ENCODE results near the gene ZNRF1.

ZNRF1 gene

DNA sequence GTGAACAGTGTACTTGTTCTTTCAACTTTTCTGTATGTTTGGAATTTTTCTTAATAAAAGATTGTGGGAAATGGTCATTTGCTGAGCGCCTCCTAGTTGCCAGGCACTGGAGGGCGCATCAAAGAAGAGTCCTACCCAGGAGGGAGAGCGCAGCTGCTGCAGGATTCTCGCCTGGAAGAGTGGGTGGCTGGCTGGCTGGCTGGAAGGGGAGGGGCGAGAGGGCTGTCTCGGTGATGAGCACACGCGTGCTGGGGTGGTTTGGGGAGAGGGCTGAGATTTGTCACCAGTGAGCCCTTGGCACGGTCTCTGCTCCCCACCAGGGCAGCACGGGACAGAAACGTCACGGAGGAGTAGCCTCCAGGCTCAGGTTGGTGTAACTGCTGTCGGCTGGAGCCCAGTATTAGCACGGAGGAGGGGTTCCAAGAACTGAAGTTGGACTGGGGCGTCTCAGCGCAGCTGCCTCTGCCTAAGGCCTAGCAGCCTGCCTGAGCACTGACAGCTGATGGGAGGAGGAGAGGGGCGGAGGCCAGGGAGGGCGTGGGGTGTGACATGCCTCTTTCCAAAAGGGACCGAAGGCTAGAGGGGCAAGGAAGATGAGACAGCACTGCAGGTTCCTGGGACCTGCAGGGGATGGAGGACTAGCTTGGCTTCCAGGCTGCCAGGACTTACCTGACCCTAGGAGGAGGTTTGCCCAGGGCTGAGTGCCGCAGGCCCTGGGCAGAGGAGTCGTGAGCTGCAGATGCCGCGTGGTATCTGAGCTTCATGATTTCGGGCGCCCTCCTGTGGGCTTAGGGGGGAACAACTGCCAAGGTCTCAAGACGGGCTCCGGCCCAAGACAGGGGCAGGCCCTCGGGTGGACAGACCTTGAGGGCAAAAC lies 112.1 kb downstream of the ZNRF1 start:
- H3K4me3 ChIP-seq (ENCODE audit: low read depth, low read length) = peak overlapping the region; percentile 71
- TF ChIP-seq, protein P1, sequence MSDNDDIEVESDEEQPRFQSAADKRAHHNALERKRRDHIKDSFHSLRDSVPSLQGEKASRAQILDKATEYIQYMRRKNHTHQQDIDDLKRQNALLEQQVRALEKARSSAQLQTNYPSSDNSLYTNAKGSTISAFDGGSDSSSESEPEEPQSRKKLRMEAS (IDR thresholded peaks at IDR 0.05; ENCODE audit: low read depth, low read length) = peak; percentile 83
- TF ChIP-seq, protein P2, sequence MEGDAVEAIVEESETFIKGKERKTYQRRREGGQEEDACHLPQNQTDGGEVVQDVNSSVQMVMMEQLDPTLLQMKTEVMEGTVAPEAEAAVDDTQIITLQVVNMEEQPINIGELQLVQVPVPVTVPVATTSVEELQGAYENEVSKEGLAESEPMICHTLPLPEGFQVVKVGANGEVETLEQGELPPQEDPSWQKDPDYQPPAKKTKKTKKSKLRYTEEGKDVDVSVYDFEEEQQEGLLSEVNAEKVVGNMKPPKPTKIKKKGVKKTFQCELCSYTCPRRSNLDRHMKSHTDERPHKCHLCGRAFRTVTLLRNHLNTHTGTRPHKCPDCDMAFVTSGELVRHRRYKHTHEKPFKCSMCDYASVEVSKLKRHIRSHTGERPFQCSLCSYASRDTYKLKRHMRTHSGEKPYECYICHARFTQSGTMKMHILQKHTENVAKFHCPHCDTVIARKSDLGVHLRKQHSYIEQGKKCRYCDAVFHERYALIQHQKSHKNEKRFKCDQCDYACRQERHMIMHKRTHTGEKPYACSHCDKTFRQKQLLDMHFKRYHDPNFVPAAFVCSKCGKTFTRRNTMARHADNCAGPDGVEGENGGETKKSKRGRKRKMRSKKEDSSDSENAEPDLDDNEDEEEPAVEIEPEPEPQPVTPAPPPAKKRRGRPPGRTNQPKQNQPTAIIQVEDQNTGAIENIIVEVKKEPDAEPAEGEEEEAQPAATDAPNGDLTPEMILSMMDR (IDR thresholded peaks at IDR 0.05; ENCODE audit: low read depth, low read length) = peak; percentile 76
- TF ChIP-seq MYC (IDR thresholded peaks at IDR 0.05; ENCODE audit: low read depth, low read length) (peak; percentile 87), POLR2A (IDR thresholded peaks at IDR 0.05; ENCODE audit: extremely low read depth, insufficient read length) (peak; percentile 11)
- DNase-seq (ENCODE audit: low read depth) = peak; percentile 94

DNA sequence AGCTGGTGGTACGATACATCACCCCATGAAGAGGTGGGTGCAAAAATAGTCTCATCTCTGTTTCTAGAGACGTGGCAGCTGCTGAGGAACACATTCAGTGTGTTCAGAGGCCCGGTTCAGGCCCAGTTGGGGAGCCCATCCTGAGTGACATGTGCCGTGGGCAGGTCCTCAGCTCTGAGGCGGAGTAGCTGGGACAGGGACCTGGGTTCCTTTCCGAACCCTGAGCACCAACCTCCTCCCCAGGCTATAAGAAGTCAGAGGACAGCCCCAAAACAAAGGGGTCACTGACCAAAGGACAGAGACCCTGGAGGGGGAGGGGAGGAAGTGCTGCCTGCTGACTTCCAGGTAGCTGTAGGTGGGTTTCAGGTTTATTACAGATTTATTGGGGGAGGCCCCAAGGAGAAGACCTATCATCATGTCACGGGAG lies 112.7 kb downstream of the ZNRF1 start:
- DNase-seq (ENCODE audit: low read depth) = no peak
- TF ChIP-seq, protein P1 (IDR thresholded peaks at IDR 0.05; ENCODE audit: low read depth, low read length) = no peak
- TF ChIP-seq POLR2A (IDR thresholded peaks at IDR 0.05; ENCODE audit: extremely low read depth, insufficient read length) = no peak
- TF ChIP-seq, protein P2 (IDR thresholded peaks at IDR 0.05; ENCODE audit: low read depth, low read length) = no peak
- TF ChIP-seq MYC (IDR thresholded peaks at IDR 0.05; ENCODE audit: low read depth, low read length) = no peak
- H3K4me3 ChIP-seq (ENCODE audit: low read depth, low read length) = no peak overlapping the region

DNA sequence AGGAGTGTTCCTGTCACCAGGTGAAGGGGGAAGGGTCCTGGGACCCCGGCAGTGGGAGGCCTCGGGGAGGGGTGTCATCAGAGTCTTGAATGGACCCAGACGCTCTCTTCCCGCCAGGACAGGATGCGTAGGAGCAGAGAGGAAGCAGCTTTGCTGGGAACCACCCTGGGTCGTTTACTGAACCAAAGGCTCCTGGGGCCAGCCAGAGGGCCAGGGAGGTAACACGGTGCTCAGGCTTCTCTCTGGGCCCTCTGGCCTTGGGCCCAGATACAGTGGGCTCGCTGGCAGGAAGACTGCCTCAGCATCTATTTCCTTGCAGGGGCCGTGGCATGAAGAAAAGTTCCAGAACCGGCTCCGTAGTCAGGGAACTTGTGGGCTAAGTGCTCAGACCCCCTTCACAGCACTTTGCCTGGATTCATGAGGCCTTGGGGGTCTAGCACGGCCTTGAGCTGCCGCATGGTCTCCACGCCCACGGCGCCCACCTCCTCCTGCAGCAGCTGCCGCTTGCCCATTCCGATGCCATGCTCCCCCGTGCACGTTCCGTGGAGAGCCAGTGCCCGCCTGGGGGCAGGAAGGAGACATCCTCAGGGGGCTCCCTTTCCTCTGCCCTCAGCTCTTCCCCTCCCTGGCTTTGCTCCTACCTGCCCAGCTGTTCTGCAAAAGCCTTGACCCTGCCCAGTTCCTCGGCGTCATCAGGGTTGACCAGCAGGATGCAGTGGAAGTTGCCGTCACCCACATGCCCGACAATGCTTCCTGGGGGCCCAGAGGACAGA lies 113.3 kb downstream of the ZNRF1 start:
- TF ChIP-seq, protein P2 (IDR thresholded peaks at IDR 0.05; ENCODE audit: low read depth, low read length) = no peak
- no peak overlapping the region for H3K4me3 ChIP-seq (ENCODE audit: low read depth, low read length)
- no peak for DNase-seq (ENCODE audit: low read depth)

DNA sequence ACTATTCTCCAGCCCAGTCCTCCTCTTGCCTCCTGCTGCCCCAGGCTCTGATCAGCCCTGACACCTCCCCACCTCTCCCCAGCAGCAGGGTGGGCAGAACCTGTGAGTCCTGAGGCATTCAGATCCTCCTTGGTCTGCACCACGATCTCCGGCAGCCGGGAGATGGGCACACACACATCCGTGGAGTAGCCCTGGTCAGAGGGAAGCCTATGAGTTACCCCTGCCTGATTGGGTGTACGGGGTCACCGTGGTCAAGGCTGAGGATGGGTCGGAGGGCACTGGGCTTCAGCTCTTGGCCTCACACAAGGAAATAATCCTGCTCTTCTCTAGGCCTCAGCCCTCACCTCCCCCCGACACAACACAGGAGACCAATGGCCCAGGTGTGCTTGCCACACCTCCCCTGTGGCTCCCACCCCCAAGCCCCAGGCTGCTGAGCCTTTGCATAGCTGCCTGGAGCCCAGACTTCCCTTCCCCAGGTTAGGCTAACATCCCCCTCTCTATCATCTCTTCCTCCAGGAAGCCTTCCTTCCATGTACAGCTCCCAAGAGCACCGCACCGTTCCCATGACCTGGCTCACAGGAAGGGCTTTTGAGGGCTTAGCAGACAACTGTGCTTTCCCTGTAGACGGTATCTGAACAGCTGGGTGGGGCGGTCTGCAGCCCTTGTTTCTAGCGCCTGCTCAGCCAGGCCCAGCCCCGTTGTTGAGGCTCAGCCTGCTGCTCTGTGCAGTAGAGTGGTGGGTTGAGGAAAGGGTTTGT lies 114.1 kb downstream of the ZNRF1 start:
- H3K4me3 ChIP-seq (ENCODE audit: low read depth, low read length) = no peak overlapping the region
- DNase-seq (ENCODE audit: low read depth) = no peak
- TF ChIP-seq POLR2A (IDR thresholded peaks at IDR 0.05; ENCODE audit: extremely low read depth, insufficient read length) (no peak), MYC (IDR thresholded peaks at IDR 0.05; ENCODE audit: low read depth, low read length) (no peak)
- TF ChIP-seq, protein P1 (IDR thresholded peaks at IDR 0.05; ENCODE audit: low read depth, low read length) = no peak
- TF ChIP-seq, protein P2 (IDR thresholded peaks at IDR 0.05; ENCODE audit: low read depth, low read length) = no peak

DNA sequence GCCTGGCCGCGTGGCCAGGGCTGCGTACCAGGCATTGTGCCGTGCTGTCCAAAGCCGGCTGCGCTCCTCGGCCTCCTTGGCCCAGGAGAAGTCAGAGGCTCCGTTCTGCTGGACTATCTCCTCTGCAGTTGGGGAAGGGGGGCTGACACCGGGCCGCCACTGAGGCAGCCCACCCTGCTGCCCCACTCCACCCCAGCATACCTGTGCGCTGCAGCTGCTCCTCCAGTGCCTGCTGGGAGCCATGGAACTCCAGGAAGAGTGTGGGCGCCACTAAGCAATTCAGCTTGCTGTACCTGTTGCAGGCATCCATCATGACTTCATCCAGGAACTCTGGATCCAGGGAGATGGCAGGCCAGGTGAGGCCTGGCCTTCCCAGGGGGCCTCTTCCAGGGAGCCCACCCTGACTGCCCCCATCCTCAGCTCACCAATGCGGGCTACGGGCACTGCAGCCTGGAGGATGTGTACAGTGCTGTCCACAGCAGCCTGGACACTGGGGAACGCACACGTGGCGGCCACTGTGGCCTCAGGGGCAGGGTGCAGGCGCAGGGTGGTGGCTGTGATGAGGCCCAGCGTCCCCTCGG lies 114.8 kb downstream of the ZNRF1 start:
- no peak overlapping the region for H3K4me3 ChIP-seq (ENCODE audit: low read depth, low read length)
- TF ChIP-seq, protein P1 (IDR thresholded peaks at IDR 0.05; ENCODE audit: low read depth, low read length) = no peak
- TF ChIP-seq MYC (IDR thresholded peaks at IDR 0.05; ENCODE audit: low read depth, low read length) (no peak), POLR2A (IDR thresholded peaks at IDR 0.05; ENCODE audit: extremely low read depth, insufficient read length) (no peak)
- TF ChIP-seq, protein P2 (IDR thresholded peaks at IDR 0.05; ENCODE audit: low read depth, low read length) = no peak
- DNase-seq (ENCODE audit: low read depth) = no peak
